ENCODE data around the gene MFAP3L. TPM values are rescaled to one million over a fixed set of nuclear protein-coding genes. Genes with fewer than 3 reads are reported as not detected.
"Not testable (repeated sequence)": the region's sequence is repeated elsewhere in the genome, so short reads cannot be mapped to it uniquely, and the experiment has no call there.

Gene MFAP3L
- 19.6 and 93.0 TPM in 2 replicates for total RNA-seq

GRCh38 chr4:170026253-170027021 is at the start of gene MFAP3L:
Gene MFAP3L, minus strand, starts transcription at chr4:170026395. Its CDS starts 20,518 bp downstream, at chr4:170005877.
- peak; percentile 60 for DNase-seq (ENCODE audit: low read depth)

- DNase-seq (ENCODE audit: low read depth): no peak
Measured at GRCh38 chr4:170071196-170071595, 45.0 kb upstream of the MFAP3L start.

- no peak for DNase-seq (ENCODE audit: low read depth)
Measured at GRCh38 chr4:170068438-170069128, 42.4 kb upstream of the MFAP3L start.

- no peak for DNase-seq (ENCODE audit: low read depth)
Measured at GRCh38 chr4:170059421-170059820, 33.2 kb upstream of the MFAP3L start.

GRCh38 chr4:170058826-170059225 is 32.6 kb upstream of the MFAP3L start:
- DNase-seq (ENCODE audit: low read depth): no peak

GRCh38 chr4:170057866-170058265 is 31.7 kb upstream of the MFAP3L start:
- no peak for DNase-seq (ENCODE audit: low read depth)

GRCh38 chr4:170052919-170053318 is 26.7 kb upstream of the MFAP3L start:
- DNase-seq (ENCODE audit: low read depth): no peak

GRCh38 chr4:170051402-170051801 is 25.2 kb upstream of the MFAP3L start:
- no peak for DNase-seq (ENCODE audit: low read depth)

GRCh38 chr4:170049766-170050165 is 23.6 kb upstream of the MFAP3L start:
- DNase-seq (ENCODE audit: low read depth): no peak

GRCh38 chr4:170047771-170048354 is 21.7 kb upstream of the MFAP3L start:
- DNase-seq (ENCODE audit: low read depth): peak; percentile 70

- not testable (repeated sequence) for DNase-seq (ENCODE audit: low read depth)
Measured at GRCh38 chr4:170046156-170046555, 20.0 kb upstream of the MFAP3L start.

- no peak for DNase-seq (ENCODE audit: low read depth)
Measured at GRCh38 chr4:170040031-170040680, 14.0 kb upstream of the MFAP3L start.

- no peak for DNase-seq (ENCODE audit: low read depth)
Measured at GRCh38 chr4:170038769-170039168, 12.6 kb upstream of the MFAP3L start.

GRCh38 chr4:170038232-170038631 is 12.0 kb upstream of the MFAP3L start:
- no peak for DNase-seq (ENCODE audit: low read depth)

GRCh38 chr4:170037481-170037880 is 11.3 kb upstream of the MFAP3L start:
- DNase-seq (ENCODE audit: low read depth): no peak

GRCh38 chr4:170035845-170036244 is 9.7 kb upstream of the MFAP3L start:
- no peak for DNase-seq (ENCODE audit: low read depth)

- DNase-seq (ENCODE audit: low read depth): no peak
Measured at GRCh38 chr4:170035231-170035630, 9.0 kb upstream of the MFAP3L start.

GRCh38 chr4:170033999-170034398 is 7.8 kb upstream of the MFAP3L start:
- no peak for DNase-seq (ENCODE audit: low read depth)

- DNase-seq (ENCODE audit: low read depth): peak; percentile 96
Measured at GRCh38 chr4:170030121-170030520, 3.9 kb upstream of the MFAP3L start.

GRCh38 chr4:170027181-170027829 is 1.1 kb upstream of the MFAP3L start:
- DNase-seq (ENCODE audit: low read depth): peak; percentile 76

GRCh38 chr4:170025523-170026252 is 507 bp downstream of the MFAP3L start:
- peak; percentile 32 for DNase-seq (ENCODE audit: low read depth)
